WTC11 (cell line): Measurements from ENCODE around the gene LRRC40. TPM values are rescaled to one million over a fixed set of nuclear protein-coding genes. Genes with fewer than 3 reads are reported as not detected.

Source experiments
- ATAC-seq: fragments of 200-7000 bp; cut with Tn5 transposase; 2 replicates; pipeline ENCODE4 v1.10.0; 2021; ENCODE audit warnings: mild to moderate bottlenecking, moderate library complexity
- CTCF ChIA-PET: fragments of 300-600 bp; sonication (Branson Sonifier 250); formaldehyde crosslinking; loops from one replicate; lab custom pipeline; 2021; ENCODE audit warnings: antibody characterized with exemption; lab: Charles Lee
- POLR2A ChIA-PET: fragments of 350-600 bp; sonication (Branson Sonifier 250); formaldehyde crosslinking; loops from one replicate; lab custom pipeline; 2021; ENCODE audit warnings: antibody characterized with exemption; lab: Charles Lee
- DNase-seq: peaks from one replicate; pipeline ENCODE4 v3.0.0; 2021; ENCODE audit warnings: low spot score
- H3K27ac Mint-ChIP-seq: 2 replicates; pipeline ENCODE4 v1.8.0; 2021; ENCODE audit warnings: mixed read lengths
- H3K27me3 Mint-ChIP-seq: 2 replicates; pipeline ENCODE4 v1.8.0; 2021; ENCODE audit warnings: low read depth, mild to moderate bottlenecking, moderate library complexity, mixed read lengths
- H3K36me3 Mint-ChIP-seq: 2 replicates; pipeline ENCODE4 v1.8.0; 2021; ENCODE audit warnings: mixed read lengths
- H3K4me1 Mint-ChIP-seq: 2 replicates; pipeline ENCODE4 v1.8.0; 2022; ENCODE audit warnings: mixed read lengths
- H3K4me3 Mint-ChIP-seq: 2 replicates; pipeline ENCODE4 v1.8.0; 2021; ENCODE audit warnings: mild to moderate bottlenecking, moderate library complexity, mixed read lengths
- H3K9me3 Mint-ChIP-seq: 2 replicates; pipeline ENCODE4 v1.8.0; 2021; ENCODE audit warnings: mixed read lengths
- CREM ChIP-seq: sonication (generic); formaldehyde crosslinking; IDR thresholded peaks from 2 replicates; pipeline ENCODE4 v1.8.1; 2022; ENCODE audit warnings: mild to moderate bottlenecking, missing genetic modification reagents, moderate library complexity
- ERG ChIP-seq: fragments of 250-450 bp; sonication (Bioruptor Pico); IDR thresholded peaks from 2 replicates; pipeline ENCODE4 v1.8.0; 2021; ENCODE audit warnings: mild to moderate bottlenecking
- ESRRA ChIP-seq: sonication (generic); formaldehyde crosslinking; IDR thresholded peaks from 2 replicates; pipeline ENCODE4 v1.8.1; 2022; ENCODE audit warnings: mild to moderate bottlenecking, missing genetic modification reagents, borderline replicate concordance
- FOXJ3 ChIP-seq: sonication (generic); formaldehyde crosslinking; IDR thresholded peaks from 2 replicates; pipeline ENCODE4 v1.9.0; 2021; ENCODE audit warnings: missing genetic modification reagents, mild to moderate bottlenecking, borderline replicate concordance
- GABPB1 ChIP-seq: sonication (generic); formaldehyde crosslinking; IDR thresholded peaks from 2 replicates; pipeline ENCODE4 v1.8.1; 2023; ENCODE audit warnings: mild to moderate bottlenecking, missing genetic modification reagents
- JAZF1 ChIP-seq: fragments of 250-450 bp; sonication (Bioruptor Pico); IDR thresholded peaks from 2 replicates; pipeline ENCODE4 v1.9.0; 2021; ENCODE audit warnings: moderate library complexity, mild to moderate bottlenecking, inconsistent platforms
- JUN ChIP-seq: sonication (generic); formaldehyde crosslinking; IDR thresholded peaks from 2 replicates; pipeline ENCODE4 v1.8.0; 2023; ENCODE audit warnings: mild to moderate bottlenecking, missing genetic modification reagents
- MXD4 ChIP-seq: fragments of 250-450 bp; sonication (Bioruptor Pico); IDR thresholded peaks from 2 replicates; pipeline ENCODE4 v1.8.0; 2021; ENCODE audit warnings: mild to moderate bottlenecking, moderate library complexity, borderline replicate concordance
- NFE2L1 ChIP-seq: sonication (generic); formaldehyde crosslinking; IDR thresholded peaks from 2 replicates; pipeline ENCODE4 v1.8.1; 2023; ENCODE audit warnings: missing genetic modification reagents
- NR1H2 ChIP-seq: sonication (generic); formaldehyde crosslinking; IDR thresholded peaks from 2 replicates; pipeline ENCODE4 v1.9.0; 2021; ENCODE audit warnings: mild to moderate bottlenecking, moderate library complexity, missing genetic modification reagents
- NR3C1 ChIP-seq: sonication (generic); formaldehyde crosslinking; conservative IDR thresholded peaks from 2 replicates; pipeline ENCODE4 v1.8.1; 2023; ENCODE audit warnings: low read depth, mild to moderate bottlenecking, missing genetic modification reagents
- TP53 ChIP-seq: sonication (generic); formaldehyde crosslinking; IDR thresholded peaks from 2 replicates; pipeline ENCODE4 v1.8.1; 2023; ENCODE audit warnings: mild to moderate bottlenecking, missing genetic modification reagents
- ZNF121 ChIP-seq: sonication (generic); formaldehyde crosslinking; IDR thresholded peaks from 2 replicates; pipeline ENCODE4 v1.8.0; 2023; ENCODE audit warnings: missing genetic modification reagents
- ZNF281 ChIP-seq: sonication (generic); formaldehyde crosslinking; IDR thresholded peaks from 2 replicates; pipeline ENCODE4 v1.8.0; 2023; ENCODE audit warnings: mild to moderate bottlenecking, missing genetic modification reagents
- ZNF317 ChIP-seq: sonication (generic); formaldehyde crosslinking; IDR thresholded peaks from 2 replicates; pipeline ENCODE4 v1.8.1; 2023; ENCODE audit warnings: low read depth, mild to moderate bottlenecking, moderate library complexity, missing genetic modification reagents, borderline replicate concordance
- ZNF532 ChIP-seq: fragments of 250-450 bp; sonication (Bioruptor Pico); IDR thresholded peaks from 2 replicates; pipeline ENCODE4 v1.9.0; 2021; ENCODE audit warnings: mild to moderate bottlenecking, borderline replicate concordance
- total RNA-seq: library from RNA; stranded (reverse); gene quantifications from 3 replicates; pipeline ENCODE4 v1.2.3, GENCODE V29; 2021
- TF ChIP-seq, protein P1 (sequence below): fragments of 250-450 bp; sonication (Bioruptor Pico); conservative IDR thresholded peaks from 2 replicates; pipeline ENCODE4 v1.9.0; 2021; ENCODE audit warnings: mild to moderate bottlenecking
- TF ChIP-seq, protein P2 (sequence below): sonication (generic); formaldehyde crosslinking; IDR thresholded peaks from 2 replicates; pipeline ENCODE4 v1.8.1; 2022; ENCODE audit warnings: mild to moderate bottlenecking, moderate library complexity, missing genetic modification reagents
- TF ChIP-seq, protein P3 (sequence below): sonication (generic); formaldehyde crosslinking; IDR thresholded peaks from 2 replicates; pipeline ENCODE4 v1.8.1; 2022; ENCODE audit warnings: mild to moderate bottlenecking, missing genetic modification reagents, moderate library complexity, borderline replicate concordance

Gene LRRC40
- total RNA-seq, 1 experiment from 2014 or later, result 26.7 TPM

- TF ChIP-seq ZNF281 (CRISPR knock-in tag), result no peak
- TF ChIP-seq CREM (CRISPR knock-in tag), result no peak
- no peak for TF ChIP-seq FOXJ3 (CRISPR knock-in tag)
- TF ChIP-seq GABPB1 (CRISPR knock-in tag), result no peak
- TF ChIP-seq ZNF532 (CRISPR knock-in tag), result no peak
Observed at GRCh38 chr1:70143048-70143659, 62.2 kb downstream of the LRRC40 start (continued).

DNA sequence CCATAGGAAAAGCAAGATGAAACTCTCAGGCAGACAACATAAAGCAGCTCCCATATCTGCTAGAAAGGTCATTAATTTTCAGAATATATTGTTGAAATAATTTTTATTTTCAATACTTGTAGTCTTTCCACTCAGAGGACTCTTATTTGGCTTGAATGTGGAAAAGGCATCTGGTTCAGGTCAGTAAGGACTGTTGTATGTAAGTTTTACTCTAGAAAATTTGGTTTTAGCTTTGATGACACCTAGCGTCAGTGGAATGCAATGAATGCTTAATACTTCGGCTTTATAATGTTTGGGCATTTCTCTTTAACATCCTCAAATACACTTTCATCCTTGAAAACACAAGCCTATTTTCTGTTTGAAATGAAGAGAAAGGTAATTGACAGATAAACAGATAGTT is 63.3 kb downstream of the LRRC40 start:
- CTCF ChIA-PET, result interaction anchor here (1.1 to 2.0 kb wide), 9 partner anchors 8 to 404 kb away, joined by 3 to 11 read pairs (median 3); no protein-coding TSS in a partner anchor
- H3K27ac Mint-ChIP-seq, result no peak overlapping the region
- H3K4me3 Mint-ChIP-seq, result no peak overlapping the region
- peak; percentile 50 for ATAC-seq
- H3K27me3 Mint-ChIP-seq, result no peaks in the 10 kb centered on the region
- POLR2A ChIA-PET, result interaction anchor here (1.3 kb wide), 1 partner anchor 79 kb away, joined by 4 read pairs; the partner anchor contains the start of gene SRSF11
- no peak for TF ChIP-seq CREM (CRISPR knock-in tag)
- no peak for TF ChIP-seq JAZF1
- no peak for TF ChIP-seq TP53 (CRISPR knock-in tag)
- TF ChIP-seq NR1H2 (CRISPR knock-in tag), result no peak
- TF ChIP-seq NR3C1 (CRISPR knock-in tag), result no peak
- TF ChIP-seq GABPB1 (CRISPR knock-in tag), result no peak
- TF ChIP-seq, protein P1, sequence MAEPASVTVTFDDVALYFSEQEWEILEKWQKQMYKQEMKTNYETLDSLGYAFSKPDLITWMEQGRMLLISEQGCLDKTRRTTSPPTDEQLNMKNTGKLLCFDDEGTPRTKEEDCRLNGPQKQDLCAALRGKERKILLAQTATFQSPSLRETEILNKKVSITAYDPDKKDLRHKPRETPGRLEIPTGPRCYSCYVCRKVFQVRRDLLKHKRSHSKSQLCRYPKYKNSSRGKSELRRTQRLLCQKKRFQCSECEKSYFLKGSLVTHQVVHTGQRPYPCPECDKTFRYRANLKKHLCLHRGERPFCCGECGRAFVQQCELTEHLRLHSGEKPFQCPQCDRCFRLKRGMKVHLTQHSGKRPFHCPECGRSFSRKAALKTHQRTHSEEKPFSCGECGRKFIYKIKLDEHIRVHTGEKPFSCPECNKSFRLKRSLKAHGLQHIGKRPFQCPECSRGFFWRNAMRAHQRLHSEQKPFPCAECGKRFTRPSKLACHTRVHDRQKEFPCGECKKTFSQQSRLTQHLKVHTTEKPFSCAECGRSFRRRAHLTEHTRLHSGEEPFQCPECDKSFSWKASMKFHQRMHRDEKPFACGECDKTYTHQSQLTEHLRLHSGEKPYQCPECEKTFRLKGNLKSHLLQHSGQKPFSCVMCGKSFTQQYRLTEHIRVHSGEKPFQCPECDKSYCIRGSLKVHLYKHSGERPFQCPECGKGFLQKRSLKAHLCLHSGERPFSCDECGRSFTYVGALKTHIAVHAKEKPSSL (CRISPR knock-in tag), result no peak
- DNase-seq, result no peak
- H3K4me1 Mint-ChIP-seq, result peaks cover 35% of the 10 kb centered on the region
- H3K36me3 Mint-ChIP-seq, result no peaks in the 10 kb centered on the region
- H3K9me3 Mint-ChIP-seq, result no peaks in the 10 kb centered on the region

DNA sequence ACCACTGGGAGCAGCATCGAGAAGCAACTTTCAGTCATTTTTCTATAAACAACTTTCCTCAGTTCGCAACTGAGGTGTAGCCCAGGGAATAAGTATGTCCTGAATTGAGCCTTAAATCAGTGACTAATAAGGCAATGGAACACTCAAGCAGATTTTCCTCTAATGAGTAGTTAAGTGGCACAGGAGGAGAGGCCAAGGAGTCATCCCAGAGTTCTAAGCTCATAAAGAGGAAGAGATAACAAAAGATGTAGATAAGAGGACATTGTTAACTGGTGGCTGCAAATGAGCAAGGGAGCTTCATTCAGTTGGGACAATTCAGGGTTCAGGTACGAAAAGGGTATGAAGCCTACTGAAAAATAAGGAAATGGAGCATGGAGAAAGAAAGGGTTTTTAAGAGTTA is 64.5 kb downstream of the LRRC40 start:
- POLR2A ChIA-PET, result interaction anchor here (1.3 kb wide), 1 partner anchor 80 kb away, joined by 4 read pairs; the partner anchor contains the start of gene SRSF11
- Mint-ChIP-seq H3K9me3 (no peaks in the 10 kb centered on the region), H3K27me3 (no peaks in the 10 kb centered on the region), H3K27ac (peak overlapping the region; percentile 55), H3K4me3 (no peak overlapping the region), H3K4me1 (peaks cover 35% of the 10 kb centered on the region), H3K36me3 (no peaks in the 10 kb centered on the region)
- ATAC-seq (peak; percentile 68), DNase-seq (no peak)
- CTCF ChIA-PET, result interaction anchor here (0.8 to 1.4 kb wide), 5 partner anchors 8 to 127 kb away, joined by 3 to 4 read pairs (median 3); partner anchors contain the start of gene SRSF11
- TF ChIP-seq, protein P2, sequence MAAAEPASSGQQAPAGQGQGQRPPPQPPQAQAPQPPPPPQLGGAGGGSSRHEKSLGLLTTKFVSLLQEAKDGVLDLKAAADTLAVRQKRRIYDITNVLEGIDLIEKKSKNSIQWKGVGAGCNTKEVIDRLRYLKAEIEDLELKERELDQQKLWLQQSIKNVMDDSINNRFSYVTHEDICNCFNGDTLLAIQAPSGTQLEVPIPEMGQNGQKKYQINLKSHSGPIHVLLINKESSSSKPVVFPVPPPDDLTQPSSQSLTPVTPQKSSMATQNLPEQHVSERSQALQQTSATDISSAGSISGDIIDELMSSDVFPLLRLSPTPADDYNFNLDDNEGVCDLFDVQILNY (CRISPR knock-in tag), result no peak
- TF ChIP-seq JUN (CRISPR knock-in tag), result no peak
- no peak for TF ChIP-seq NFE2L1 (CRISPR knock-in tag)
- TF ChIP-seq MXD4, result no peak
- TF ChIP-seq JAZF1, result no peak
- no peak for TF ChIP-seq ERG (CRISPR knock-in tag)
- TF ChIP-seq ZNF121, result no peak
- TF ChIP-seq, protein P3, sequence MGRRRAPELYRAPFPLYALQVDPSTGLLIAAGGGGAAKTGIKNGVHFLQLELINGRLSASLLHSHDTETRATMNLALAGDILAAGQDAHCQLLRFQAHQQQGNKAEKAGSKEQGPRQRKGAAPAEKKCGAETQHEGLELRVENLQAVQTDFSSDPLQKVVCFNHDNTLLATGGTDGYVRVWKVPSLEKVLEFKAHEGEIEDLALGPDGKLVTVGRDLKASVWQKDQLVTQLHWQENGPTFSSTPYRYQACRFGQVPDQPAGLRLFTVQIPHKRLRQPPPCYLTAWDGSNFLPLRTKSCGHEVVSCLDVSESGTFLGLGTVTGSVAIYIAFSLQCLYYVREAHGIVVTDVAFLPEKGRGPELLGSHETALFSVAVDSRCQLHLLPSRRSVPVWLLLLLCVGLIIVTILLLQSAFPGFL, result no peak
- no peak for TF ChIP-seq ESRRA (CRISPR knock-in tag)
- TF ChIP-seq ZNF317 (CRISPR knock-in tag), result no peak
